HG03039 (cell line): ENCODE measurements around the gene OPRM1.
"Not testable (repeated sequence)": the region's sequence is repeated elsewhere in the genome, so short reads cannot be mapped to it uniquely, and the experiment has no call there.

Experiments
- ATAC-seq: cut with Tn5 transposase; IDR thresholded peaks from one replicate; pipeline ENCODE4 v1.9.1; 2021; ENCODE audit warnings: mild to moderate bottlenecking, moderate library complexity; ENCODE audit not compliant: unreplicated experiment

Gene OPRM1

GRCh38 chr6:154236646-154237301, 197.7 kb downstream of the OPRM1 start:
- no peak for ATAC-seq

GRCh38 chr6:154238831-154239230, 199.8 kb downstream of the OPRM1 start:
- no peak for ATAC-seq

- ATAC-seq = no peak
Measured at GRCh38 chr6:154239392-154239791, 200.4 kb downstream of the OPRM1 start.

- ATAC-seq = not testable (repeated sequence)
Measured at GRCh38 chr6:154241061-154241460, 202.0 kb downstream of the OPRM1 start.

- no peak for ATAC-seq
Measured at GRCh38 chr6:154241581-154241980, 202.5 kb downstream of the OPRM1 start.

- ATAC-seq = no peak
Measured at GRCh38 chr6:154242617-154243357, 203.7 kb downstream of the OPRM1 start.

- ATAC-seq = no peak
Measured at GRCh38 chr6:154243793-154244750, 205.0 kb downstream of the OPRM1 start.

GRCh38 chr6:154245506-154245905, 206.5 kb downstream of the OPRM1 start:
- ATAC-seq = no peak

GRCh38 chr6:154246723-154247118, 207.7 kb downstream of the OPRM1 start:
- no peak for ATAC-seq

GRCh38 chr6:154247119-154247861, 208.2 kb downstream of the OPRM1 start:
- ATAC-seq = no peak

GRCh38 chr6:154249499-154250298, 210.7 kb downstream of the OPRM1 start:
- peak; percentile 68 for ATAC-seq

- ATAC-seq = no peak
Measured at GRCh38 chr6:154251116-154251515, 212.1 kb downstream of the OPRM1 start.

GRCh38 chr6:154252678-154253077, 213.6 kb downstream of the OPRM1 start:
- no peak for ATAC-seq

GRCh38 chr6:154257067-154257466, 218.0 kb downstream of the OPRM1 start:
- no peak for ATAC-seq

- ATAC-seq = peak; percentile 78
Measured at GRCh38 chr6:154258064-154258757, 219.2 kb downstream of the OPRM1 start.

GRCh38 chr6:154261688-154262397, 222.8 kb downstream of the OPRM1 start:
- ATAC-seq = no peak

- no peak for ATAC-seq
Measured at GRCh38 chr6:154266560-154267099, 227.6 kb downstream of the OPRM1 start.

GRCh38 chr6:154267508-154268106, 228.6 kb downstream of the OPRM1 start:
- no peak for ATAC-seq
